GM12865 (cell line): Measurements from ENCODE around the gene KIF26B.

Experiments used
- DNase-seq: peaks from one replicate; pipeline ENCODE4 v3.0.0; 2010; ENCODE audit warnings: low read depth
- H3K4me3 ChIP-seq: 2 replicates; pipeline ENCODE4 v1.5.1; 2011; ENCODE audit warnings: mild to moderate bottlenecking, low read depth, low read length, control low read depth
- CTCF ChIP-seq: IDR thresholded peaks from 2 replicates; pipeline ENCODE4 v1.5.1; 2011; ENCODE audit warnings: low read length, control low read depth, low read depth, inconsistent platforms; ENCODE audit not compliant: insufficient read depth; ENCODE audit errors: missing control alignments

Gene KIF26B

DNA sequence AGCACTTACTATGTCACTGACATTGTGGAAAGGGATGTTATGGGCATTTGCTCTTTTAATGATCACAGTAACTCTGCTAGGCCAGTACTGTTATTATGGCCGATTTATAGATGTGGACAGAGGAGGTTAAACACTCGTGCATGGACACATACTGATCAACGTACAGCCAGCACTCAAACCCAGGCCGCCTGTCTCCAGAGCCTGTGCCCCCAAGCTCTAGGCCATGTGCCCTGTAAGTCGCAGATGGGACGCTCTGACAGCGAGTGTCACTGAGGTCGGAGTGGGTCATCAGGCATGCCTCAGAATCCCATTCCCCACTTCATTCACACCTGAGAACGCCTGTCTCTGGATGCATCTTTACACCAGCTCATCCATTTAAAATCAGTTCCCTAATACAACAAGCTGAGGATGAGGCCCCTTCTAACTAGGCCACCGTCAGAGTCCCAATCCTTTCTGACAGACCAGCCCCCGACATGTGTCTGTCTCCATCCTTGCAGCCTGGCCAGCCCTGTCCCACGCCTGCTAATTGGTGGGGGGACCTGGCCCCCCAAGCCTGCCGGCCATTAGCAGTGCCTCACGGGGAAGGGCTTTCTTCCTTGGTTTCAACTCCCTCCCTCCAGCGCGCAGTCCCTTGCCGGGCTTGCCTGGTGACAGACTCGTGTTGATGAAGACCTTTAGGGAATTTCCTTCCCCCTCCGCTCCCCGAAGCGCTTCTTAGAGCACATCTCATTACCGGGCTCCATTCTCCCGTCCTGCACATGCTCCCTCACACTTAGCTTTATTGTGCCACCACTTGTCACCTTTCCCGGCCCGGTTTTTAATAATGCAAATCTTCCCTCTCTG is 436.8 kb downstream of the KIF26B start:
- DNase-seq = no peak
- H3K4me3 ChIP-seq = no peak overlapping the region
- TF ChIP-seq CTCF = no peak

- H3K4me3 ChIP-seq = no peak overlapping the region
- DNase-seq = no peak
- no peak for TF ChIP-seq CTCF
Observed at GRCh38 chr1:245592189-245592460, 437.3 kb downstream of the KIF26B start.

DNA sequence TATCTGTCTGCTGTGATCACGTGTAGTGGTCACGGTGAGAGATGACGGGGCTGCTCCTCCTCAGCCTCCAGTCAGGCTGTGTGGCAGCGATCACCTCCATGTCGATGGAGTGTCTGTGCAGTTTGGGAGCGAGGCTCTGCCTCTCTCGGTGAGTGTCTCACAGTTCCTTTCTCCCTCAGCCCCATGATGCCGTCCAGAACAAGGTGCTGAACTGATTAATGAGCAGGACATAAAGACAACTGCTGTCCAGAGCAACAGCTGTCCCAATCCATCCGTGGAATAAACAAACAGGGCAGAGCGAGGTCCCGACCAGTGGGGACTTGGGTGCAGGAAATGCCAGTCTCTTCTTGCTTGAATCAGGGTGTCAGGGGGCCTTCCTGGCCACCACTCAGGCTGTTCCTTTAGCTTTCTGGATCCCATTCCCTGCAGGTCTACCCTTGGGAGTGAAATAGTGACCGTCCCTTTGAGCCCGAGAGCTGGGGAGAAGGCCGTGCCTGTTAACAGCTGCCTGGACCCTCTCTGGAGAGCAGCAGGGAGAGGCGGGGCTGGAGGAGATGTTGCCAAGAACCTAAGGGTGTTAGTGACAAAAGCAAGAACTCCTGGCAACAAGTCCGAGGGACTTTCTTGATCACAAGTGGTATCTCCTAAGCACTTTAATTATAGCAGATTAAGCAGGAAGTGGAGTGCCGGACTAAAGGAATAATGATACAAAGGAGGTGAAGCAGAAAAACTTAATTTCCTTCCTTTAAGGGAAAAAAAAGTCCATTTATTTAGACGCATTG is 443.9 kb downstream of the KIF26B start:
- no peak for TF ChIP-seq CTCF
- no peak for DNase-seq
- no peak overlapping the region for H3K4me3 ChIP-seq

GRCh38 chr1:245599371-245600174 is 444.8 kb downstream of the KIF26B start:
- TF ChIP-seq CTCF = no peak
- H3K4me3 ChIP-seq = no peak overlapping the region
- DNase-seq = peak; percentile 24

- no peak for TF ChIP-seq CTCF
- H3K4me3 ChIP-seq = no peak overlapping the region
- no peak for DNase-seq
Observed at GRCh38 chr1:245600658-245601057, 445.9 kb downstream of the KIF26B start.

GRCh38 chr1:245603311-245603865 is 448.6 kb downstream of the KIF26B start:
- DNase-seq = no peak
- no peak overlapping the region for H3K4me3 ChIP-seq
- no peak for TF ChIP-seq CTCF
